Chondrocyte (in vitro differentiated cells): ENCODE data around the gene C6orf132. TPM values are rescaled to one million over a fixed set of nuclear protein-coding genes. Genes with fewer than 3 reads are reported as not detected.

Source experiments
- DNase-seq: peaks from one replicate; pipeline ENCODE4 v3.0.0; 2021; ENCODE audit warnings: mixed read lengths, low spot score
- H3K27ac Mint-ChIP-seq: one replicate; pipeline ENCODE4 v1.8.0; 2021; ENCODE audit warnings: mild to moderate bottlenecking, moderate library complexity, mixed read lengths; ENCODE audit not compliant: unreplicated experiment
- H3K27me3 Mint-ChIP-seq: 2 replicates; pipeline ENCODE4 v1.8.0; 2021; ENCODE audit warnings: low read depth, mixed read lengths
- H3K36me3 Mint-ChIP-seq: 2 replicates; pipeline ENCODE4 v1.8.0; 2021; ENCODE audit warnings: low read depth, mixed read lengths
- H3K4me1 Mint-ChIP-seq: 2 replicates; pipeline ENCODE4 v1.8.0; 2021; ENCODE audit warnings: low read depth, mild to moderate bottlenecking, mixed read lengths
- H3K4me3 Mint-ChIP-seq: one replicate; pipeline ENCODE4 v1.8.0; 2021; ENCODE audit warnings: mild to moderate bottlenecking, moderate library complexity, mixed read lengths; ENCODE audit not compliant: unreplicated experiment
- H3K9me3 Mint-ChIP-seq: 2 replicates; pipeline ENCODE4 v1.8.0; 2021; ENCODE audit warnings: low read depth, mixed read lengths
- total RNA-seq: library from RNA; stranded (reverse); gene quantifications from 3 replicates; pipeline ENCODE4 v1.2.1, GENCODE V29; 2021
- TF ChIP-seq, protein P1 (sequence below): fragments of 200-600 bp; sonication (generic); IDR thresholded peaks from 2 replicates; pipeline ENCODE4 v1.5.0; 2021; ENCODE audit warnings: antibody characterized with exemption, mild to moderate bottlenecking, moderate library complexity

C6orf132 gene
- total RNA-seq, 1 donor from 2014 or later, result 5.8 TPM

DNA sequence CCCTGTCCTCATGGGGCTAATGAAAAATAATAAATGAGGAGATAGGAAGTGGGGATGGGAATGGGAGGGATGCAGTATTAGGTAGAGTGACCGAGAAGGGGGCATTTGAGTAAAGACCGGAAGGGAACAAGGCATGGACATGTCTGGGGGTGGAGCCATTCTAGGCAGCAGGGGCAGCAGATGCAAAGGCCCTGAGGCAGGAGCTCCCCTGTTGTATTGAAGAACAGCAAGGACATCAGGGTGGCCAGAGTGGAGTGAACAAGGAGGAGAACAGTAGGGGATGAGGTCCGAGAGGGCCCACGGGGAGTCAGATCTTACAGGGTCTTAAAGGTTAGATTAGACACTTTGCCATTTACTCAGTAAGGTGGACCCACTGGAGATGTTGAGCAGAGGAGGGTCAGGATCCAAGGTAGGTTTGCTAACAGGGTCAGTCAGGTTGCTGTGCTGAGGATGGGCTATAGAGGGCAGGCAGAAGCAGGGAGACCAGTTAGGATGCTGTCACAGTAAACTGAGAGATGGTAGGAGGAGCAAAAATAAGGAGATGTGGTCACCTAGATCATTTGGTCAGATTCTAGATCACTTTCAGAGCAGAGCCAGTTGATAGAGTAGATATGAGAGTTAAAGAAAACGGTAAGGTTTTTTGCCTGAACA, 73.4 kb downstream of the C6orf132 start:
- Mint-ChIP-seq H3K4me3 (no peak overlapping the region), H3K9me3 (no peaks in the 10 kb centered on the region), H3K36me3 (peaks cover 6% of the 10 kb centered on the region), H3K27ac (no peak overlapping the region), H3K27me3 (no peaks in the 10 kb centered on the region), H3K4me1 (no peaks in the 10 kb centered on the region)
- TF ChIP-seq, protein P1, sequence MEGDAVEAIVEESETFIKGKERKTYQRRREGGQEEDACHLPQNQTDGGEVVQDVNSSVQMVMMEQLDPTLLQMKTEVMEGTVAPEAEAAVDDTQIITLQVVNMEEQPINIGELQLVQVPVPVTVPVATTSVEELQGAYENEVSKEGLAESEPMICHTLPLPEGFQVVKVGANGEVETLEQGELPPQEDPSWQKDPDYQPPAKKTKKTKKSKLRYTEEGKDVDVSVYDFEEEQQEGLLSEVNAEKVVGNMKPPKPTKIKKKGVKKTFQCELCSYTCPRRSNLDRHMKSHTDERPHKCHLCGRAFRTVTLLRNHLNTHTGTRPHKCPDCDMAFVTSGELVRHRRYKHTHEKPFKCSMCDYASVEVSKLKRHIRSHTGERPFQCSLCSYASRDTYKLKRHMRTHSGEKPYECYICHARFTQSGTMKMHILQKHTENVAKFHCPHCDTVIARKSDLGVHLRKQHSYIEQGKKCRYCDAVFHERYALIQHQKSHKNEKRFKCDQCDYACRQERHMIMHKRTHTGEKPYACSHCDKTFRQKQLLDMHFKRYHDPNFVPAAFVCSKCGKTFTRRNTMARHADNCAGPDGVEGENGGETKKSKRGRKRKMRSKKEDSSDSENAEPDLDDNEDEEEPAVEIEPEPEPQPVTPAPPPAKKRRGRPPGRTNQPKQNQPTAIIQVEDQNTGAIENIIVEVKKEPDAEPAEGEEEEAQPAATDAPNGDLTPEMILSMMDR, result peak; percentile 20
- no peak for DNase-seq

DNA sequence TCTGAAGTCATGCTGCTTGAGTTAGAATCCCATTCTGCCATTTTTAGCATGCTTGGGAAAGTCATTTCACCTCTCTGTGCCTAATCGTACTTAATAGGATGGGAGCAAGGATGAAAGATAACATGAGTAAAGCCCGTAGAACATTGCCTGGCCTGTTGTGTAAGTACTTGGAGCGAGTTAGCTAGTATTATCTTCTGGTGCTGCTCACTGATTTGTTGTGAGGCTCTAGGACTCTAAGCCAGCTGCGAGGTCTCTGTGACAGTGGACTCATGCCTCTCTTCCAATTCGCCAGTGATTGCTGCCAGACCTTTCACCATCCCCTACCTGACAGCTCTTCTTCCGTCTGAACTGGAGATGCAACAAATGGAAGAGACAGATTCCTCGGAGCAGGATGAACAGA, 74.2 kb downstream of the C6orf132 start:
- TF ChIP-seq, protein P1, result no peak
- no peaks in the 10 kb centered on the region for H3K27me3 Mint-ChIP-seq
- H3K36me3 Mint-ChIP-seq, result peaks cover 11% of the 10 kb centered on the region
- H3K4me1 Mint-ChIP-seq, result no peaks in the 10 kb centered on the region
- no peaks in the 10 kb centered on the region for H3K9me3 Mint-ChIP-seq
- H3K4me3 Mint-ChIP-seq, result no peak overlapping the region
- H3K27ac Mint-ChIP-seq, result no peak overlapping the region
- DNase-seq, result no peak

DNA sequence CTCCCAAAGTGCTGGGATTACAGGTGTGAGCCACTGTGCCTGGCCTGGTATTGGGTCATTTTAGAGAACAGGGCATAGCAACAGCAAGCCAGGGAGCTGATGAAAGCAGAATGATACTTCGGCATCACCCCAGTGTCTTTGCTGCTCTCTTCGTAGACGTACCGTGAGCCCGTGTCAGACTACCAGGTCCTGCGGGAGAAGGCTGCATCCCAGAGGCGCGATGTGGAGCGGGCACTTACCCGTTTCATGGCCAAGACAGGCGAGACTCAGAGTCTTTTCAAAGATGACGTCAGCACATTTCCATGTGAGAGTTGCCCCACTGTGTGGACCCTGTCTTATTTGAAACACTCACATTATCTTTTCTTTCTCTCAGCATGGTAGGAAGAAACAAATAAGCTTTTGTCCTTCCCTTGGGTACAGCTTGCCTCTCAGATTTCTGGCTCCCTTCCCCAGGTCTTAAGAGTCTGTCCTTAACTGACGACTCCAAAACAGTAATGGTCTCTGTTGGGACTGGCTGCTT, 76.2 kb downstream of the C6orf132 start:
- no peak overlapping the region for H3K27ac Mint-ChIP-seq
- H3K4me3 Mint-ChIP-seq, result no peak overlapping the region
- H3K9me3 Mint-ChIP-seq, result no peaks in the 10 kb centered on the region
- DNase-seq, result no peak
- H3K36me3 Mint-ChIP-seq, result peaks cover 12% of the 10 kb centered on the region
- H3K27me3 Mint-ChIP-seq, result no peaks in the 10 kb centered on the region
- TF ChIP-seq, protein P1, result no peak
- H3K4me1 Mint-ChIP-seq, result no peaks in the 10 kb centered on the region

DNA sequence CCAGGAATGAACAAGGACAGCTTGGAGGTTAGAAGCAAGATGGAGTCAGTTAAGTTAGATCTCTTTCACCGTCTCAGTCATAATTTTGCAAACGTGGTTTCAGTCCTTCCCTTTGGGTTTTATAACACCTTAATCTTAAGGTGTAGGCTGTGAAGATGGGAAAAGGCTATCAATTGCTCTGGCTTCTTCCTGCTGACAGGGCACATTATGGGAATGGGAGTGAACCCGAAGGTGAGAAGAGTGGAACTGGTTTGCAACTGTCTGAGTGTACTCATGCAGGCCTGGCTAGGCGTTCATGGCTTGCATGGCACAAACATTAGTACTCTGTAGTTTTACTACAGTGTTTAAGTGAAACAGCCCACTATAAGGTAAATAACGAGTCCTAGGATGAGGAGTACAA, 82.7 kb downstream of the C6orf132 start:
- peaks cover 44% of the 10 kb centered on the region for H3K36me3 Mint-ChIP-seq

DNA sequence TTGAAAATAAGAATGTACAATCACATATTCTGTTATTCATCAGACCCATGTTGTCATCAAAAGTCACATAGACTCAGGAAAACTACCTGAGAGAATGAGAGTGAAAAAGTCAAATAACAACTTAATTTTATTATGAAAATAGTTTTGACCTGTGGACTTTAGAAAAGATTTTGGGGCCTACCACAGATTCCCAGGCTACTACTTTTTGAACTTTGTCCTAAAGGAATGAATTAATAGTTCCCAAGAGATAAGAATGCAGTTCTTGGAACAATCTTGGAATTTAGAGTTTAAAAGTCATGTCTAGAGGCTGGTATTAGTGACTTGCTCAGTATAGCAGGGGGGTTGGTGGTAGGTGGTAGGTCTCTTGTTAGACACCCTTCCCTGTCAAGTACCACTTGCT, 88.8 kb downstream of the C6orf132 start:
- Mint-ChIP-seq H3K4me3 (no peak overlapping the region), H3K4me1 (peaks cover 19% of the 10 kb centered on the region), H3K27ac (no peak overlapping the region), H3K9me3 (no peaks in the 10 kb centered on the region), H3K36me3 (peaks cover 28% of the 10 kb centered on the region), H3K27me3 (no peaks in the 10 kb centered on the region)
- TF ChIP-seq, protein P1, result no peak
- DNase-seq, result no peak

More for the DNA sequence above, 82.7 kb downstream of the C6orf132 start:
- TF ChIP-seq, protein P1, result no peak
- Mint-ChIP-seq H3K9me3 (no peaks in the 10 kb centered on the region), H3K27me3 (no peaks in the 10 kb centered on the region), H3K4me3 (no peak overlapping the region), H3K4me1 (no peaks in the 10 kb centered on the region), H3K27ac (no peak overlapping the region)
- DNase-seq, result no peak
